Smooth muscle cell (in vitro differentiated cells): ENCODE results near the gene UVRAG. TPM values are rescaled to one million over a fixed set of nuclear protein-coding genes. Genes with fewer than 3 reads are reported as not detected.

Experiments used
- DNase-seq: peaks from one replicate; lab custom pipeline; 2025; ENCODE audit not compliant: unreplicated experiment; lab: John Stamatoyannopoulos, UW
- H2AFZ ChIP-seq: fragments of 200-600 bp; sonication (generic); 2 replicates; pipeline ENCODE4 v1.6.0; 2016; ENCODE audit warnings: antibody characterized with exemption, low read depth, mild to moderate bottlenecking
- H3F3A ChIP-seq: fragments of 200-600 bp; sonication (generic); 2 replicates; pipeline ENCODE4 v1.6.0; 2017; ENCODE audit warnings: antibody characterized with exemption, low read depth
- H3K27ac ChIP-seq: fragments of 200-600 bp; sonication (generic); 2 replicates; pipeline ENCODE4 v1.5.1; 2016; ENCODE audit warnings: low read depth, mild to moderate bottlenecking
- H3K27me3 ChIP-seq: fragments of 200-600 bp; sonication (generic); 2 replicates; pipeline ENCODE4 v1.6.1; 2016; ENCODE audit warnings: low read depth, mild to moderate bottlenecking
- H3K36me3 ChIP-seq: fragments of 200-600 bp; sonication (generic); 2 replicates; pipeline ENCODE4 v1.5.1; 2016; ENCODE audit warnings: low read depth
- H3K4me1 ChIP-seq: fragments of 200-600 bp; sonication (generic); 2 replicates; pipeline ENCODE4 v1.5.1; 2016; ENCODE audit warnings: low read depth
- H3K4me2 ChIP-seq: fragments of 200-600 bp; sonication (generic); 2 replicates; pipeline ENCODE4 v1.6.0; 2016; ENCODE audit warnings: mild to moderate bottlenecking
- H3K4me3 ChIP-seq: fragments of 200-600 bp; sonication (generic); 2 replicates; pipeline ENCODE4 v1.5.1; 2016; ENCODE audit warnings: mild to moderate bottlenecking
- H3K79me2 ChIP-seq: fragments of 200-600 bp; sonication (generic); 2 replicates; pipeline ENCODE4 v1.6.0; 2016; ENCODE audit warnings: low read depth, mild to moderate bottlenecking
- H3K9ac ChIP-seq: fragments of 200-600 bp; sonication (generic); 2 replicates; pipeline ENCODE4 v1.6.0; 2016; ENCODE audit warnings: low read depth
- H3K9me3 ChIP-seq: fragments of 200-600 bp; sonication (generic); replicated peaks from 2 replicates; pipeline ENCODE4 v1.5.1; 2016; ENCODE audit warnings: low read depth
- H4K20me1 ChIP-seq: fragments of 200-600 bp; sonication (generic); 2 replicates; pipeline ENCODE4 v1.6.0; 2016; ENCODE audit warnings: low read depth
- CTCF ChIP-seq: fragments of 200-600 bp; sonication (generic); IDR thresholded peaks from 2 replicates; pipeline ENCODE4 v1.5.1; 2017; ENCODE audit warnings: borderline replicate concordance, mild to moderate bottlenecking, antibody characterized with exemption; ENCODE audit not compliant: insufficient read depth, poor library complexity, severe bottlenecking
- WGBS: methylation state at CpG from one replicate; pipeline ENCODE4 v1.1.7; 2016; ENCODE audit warnings: low lambda C conversion rate; 5-methylcytosine and 5-hydroxymethylcytosine counted together
- polyA plus RNA-seq: library from polyadenylated mRNA; unstranded; fragments of >200 nt; fragmentation: Nextera tagmentation; extraction: Ambion mirVana; gene quantifications from 2 replicates; pipeline ENCODE4 v1.2.1, GENCODE V29; 2016
- total RNA-seq: library from RNA; depleted of rRNA; stranded (reverse); fragments of >200 nt; gene quantifications from 2 replicates; pipeline ENCODE4 v1.2.3, GENCODE V29; 2014

The UVRAG gene
- total and polyA plus RNA-seq, 2 experiments from 2014 or later, result 12.9 to 20.2 TPM

- WGBS, result 84% methylated on average over 11 of the region's 11 CpGs
- Histone ChIP-seq H3K4me2 (no peak overlapping the region), H3K27ac (no peak overlapping the region), H3K27me3 (no peaks in the 10 kb centered on the region), H3K79me2 (no peaks in the 10 kb centered on the region), H3K4me1 (no peaks in the 10 kb centered on the region), H3F3A (no peaks in the 10 kb centered on the region), H3K36me3 (no peaks in the 10 kb centered on the region), H3K9ac (no peak overlapping the region), H4K20me1 (no peaks in the 10 kb centered on the region), H3K4me3 (no peak overlapping the region), H2AFZ (no peak overlapping the region), H3K9me3 (no peaks in the 10 kb centered on the region)
- no peak for TF ChIP-seq CTCF
- no peak for DNase-seq
These were observed 348.4 kb downstream of the UVRAG start for GRCh38 chr11:76163289-76163880.

GRCh38 chr11:76164081-76164480 is 349.1 kb downstream of the UVRAG start:
- H3K79me2 ChIP-seq, result no peaks in the 10 kb centered on the region
- H3K4me1 ChIP-seq, result no peaks in the 10 kb centered on the region
- no peak overlapping the region for H3K9ac ChIP-seq
- TF ChIP-seq CTCF, result no peak
- no peak for DNase-seq
- H3K27me3 ChIP-seq, result no peaks in the 10 kb centered on the region
- 86% methylated on average over 13 of the region's 13 CpGs for WGBS
- no peaks in the 10 kb centered on the region for H3K36me3 ChIP-seq
- H4K20me1 ChIP-seq, result no peaks in the 10 kb centered on the region
- H3K9me3 ChIP-seq, result no peaks in the 10 kb centered on the region
- H3K27ac ChIP-seq, result no peak overlapping the region
- H3K4me3 ChIP-seq, result no peak overlapping the region
- H3F3A ChIP-seq, result no peaks in the 10 kb centered on the region
- no peak overlapping the region for H2AFZ ChIP-seq
- no peak overlapping the region for H3K4me2 ChIP-seq

GRCh38 chr11:76164861-76165751 is 350.1 kb downstream of the UVRAG start:
- no peak overlapping the region for H3K4me2 ChIP-seq
- H3F3A ChIP-seq, result no peaks in the 10 kb centered on the region
- no peaks in the 10 kb centered on the region for H3K27me3 ChIP-seq
- no peaks in the 10 kb centered on the region for H3K36me3 ChIP-seq
- 96% methylated on average over 35 of the region's 50 CpGs for WGBS
- H3K9ac ChIP-seq, result no peak overlapping the region
- H3K9me3 ChIP-seq, result no peaks in the 10 kb centered on the region
- no peaks in the 10 kb centered on the region for H3K79me2 ChIP-seq
- no peak overlapping the region for H3K4me3 ChIP-seq
- H2AFZ ChIP-seq, result no peak overlapping the region
- no peaks in the 10 kb centered on the region for H4K20me1 ChIP-seq
- DNase-seq, result no peak
- H3K4me1 ChIP-seq, result no peaks in the 10 kb centered on the region
- H3K27ac ChIP-seq, result no peak overlapping the region
- no peak for TF ChIP-seq CTCF
